NCI-H146 treated with DMSO at 0.1 percent for 48 hours (cell line): ENCODE data around the gene PIP5K1C.

ENCODE experiments used
- DNase-seq: peaks from one replicate; lab custom pipeline; 2025; ENCODE audit not compliant: unreplicated experiment; lab: John Stamatoyannopoulos, UW

Gene PIP5K1C

DNA sequence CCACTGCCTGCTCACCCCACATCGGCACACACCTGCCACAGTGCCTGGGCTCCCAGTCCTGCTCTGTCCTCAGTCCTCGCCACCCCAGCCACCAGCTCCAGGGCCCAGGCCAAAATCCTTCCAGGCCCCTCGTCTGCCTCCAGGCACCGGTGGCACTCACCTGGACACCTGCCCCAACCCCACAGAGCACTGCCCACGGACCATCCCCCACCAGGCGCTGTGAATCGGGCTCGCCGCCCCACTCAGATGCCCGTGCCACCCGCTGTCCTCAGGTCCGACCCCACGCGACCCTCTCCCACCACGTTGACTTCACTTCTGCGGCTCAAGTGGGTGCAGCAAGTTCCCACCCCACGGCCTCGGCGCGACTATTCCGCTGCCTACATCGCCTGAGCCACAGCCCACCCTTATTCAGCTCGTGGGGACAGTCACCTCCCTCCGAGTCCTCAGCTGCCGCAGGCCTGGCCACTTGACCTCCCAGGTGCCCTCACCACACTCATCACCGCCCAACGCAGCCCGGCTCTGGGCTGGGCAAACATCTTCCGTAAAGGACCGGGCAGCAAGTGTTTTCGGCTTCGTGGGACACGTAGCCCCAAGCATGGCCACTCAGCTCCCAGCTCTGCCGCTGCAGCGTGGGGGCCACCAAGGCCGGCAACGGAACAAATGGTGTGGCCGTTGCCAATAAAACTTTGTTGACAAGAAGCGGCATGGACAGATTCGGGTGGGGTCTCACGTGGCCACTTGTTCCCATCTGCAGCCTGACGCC, 5.7 kb downstream of the PIP5K1C start:
- no peak for DNase-seq

DNA sequence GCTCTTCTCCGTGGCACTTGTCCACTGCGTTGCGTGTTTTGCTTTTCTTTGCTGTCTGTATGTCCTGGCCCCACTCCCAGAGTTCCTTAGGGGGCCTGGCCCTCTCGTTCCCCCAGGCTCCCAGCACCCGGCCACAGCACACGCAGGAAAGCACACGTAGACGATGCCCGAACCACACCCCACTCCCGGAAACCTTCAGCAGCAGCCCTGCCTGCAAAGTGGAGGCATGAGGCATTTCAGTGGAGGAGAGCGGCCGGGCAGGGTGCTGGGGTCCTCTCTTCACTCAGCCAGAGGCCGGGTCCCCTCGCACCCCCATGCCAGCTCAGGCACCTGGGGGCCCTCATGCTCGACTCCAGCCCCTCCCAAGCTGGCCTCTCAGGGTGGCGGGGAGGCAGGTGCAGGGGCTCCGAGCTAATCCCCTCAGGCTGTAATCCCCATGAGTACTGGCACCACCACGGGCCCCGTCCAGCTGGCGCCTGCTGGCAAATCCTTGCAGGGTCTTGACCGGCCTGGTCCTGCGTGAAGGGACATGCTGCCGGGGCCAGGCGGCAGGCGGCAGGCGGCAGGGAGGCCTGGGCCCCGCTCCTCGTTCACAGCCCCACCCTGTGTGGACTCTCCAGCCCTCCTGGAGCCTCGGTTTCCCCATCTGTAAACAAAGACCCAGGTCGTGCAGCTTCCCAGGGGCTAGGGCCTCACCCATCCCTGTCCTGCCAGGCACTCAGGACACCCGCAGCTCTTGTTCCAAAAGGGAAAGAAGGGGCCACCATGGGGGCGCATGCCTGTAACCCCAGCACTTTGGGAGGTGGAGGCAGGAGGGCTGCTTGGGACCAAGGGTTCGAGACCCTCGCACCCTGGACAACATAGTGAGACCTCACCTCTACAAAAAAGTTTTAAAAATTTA, 7.0 kb downstream of the PIP5K1C start:
- no peak for DNase-seq

DNA sequence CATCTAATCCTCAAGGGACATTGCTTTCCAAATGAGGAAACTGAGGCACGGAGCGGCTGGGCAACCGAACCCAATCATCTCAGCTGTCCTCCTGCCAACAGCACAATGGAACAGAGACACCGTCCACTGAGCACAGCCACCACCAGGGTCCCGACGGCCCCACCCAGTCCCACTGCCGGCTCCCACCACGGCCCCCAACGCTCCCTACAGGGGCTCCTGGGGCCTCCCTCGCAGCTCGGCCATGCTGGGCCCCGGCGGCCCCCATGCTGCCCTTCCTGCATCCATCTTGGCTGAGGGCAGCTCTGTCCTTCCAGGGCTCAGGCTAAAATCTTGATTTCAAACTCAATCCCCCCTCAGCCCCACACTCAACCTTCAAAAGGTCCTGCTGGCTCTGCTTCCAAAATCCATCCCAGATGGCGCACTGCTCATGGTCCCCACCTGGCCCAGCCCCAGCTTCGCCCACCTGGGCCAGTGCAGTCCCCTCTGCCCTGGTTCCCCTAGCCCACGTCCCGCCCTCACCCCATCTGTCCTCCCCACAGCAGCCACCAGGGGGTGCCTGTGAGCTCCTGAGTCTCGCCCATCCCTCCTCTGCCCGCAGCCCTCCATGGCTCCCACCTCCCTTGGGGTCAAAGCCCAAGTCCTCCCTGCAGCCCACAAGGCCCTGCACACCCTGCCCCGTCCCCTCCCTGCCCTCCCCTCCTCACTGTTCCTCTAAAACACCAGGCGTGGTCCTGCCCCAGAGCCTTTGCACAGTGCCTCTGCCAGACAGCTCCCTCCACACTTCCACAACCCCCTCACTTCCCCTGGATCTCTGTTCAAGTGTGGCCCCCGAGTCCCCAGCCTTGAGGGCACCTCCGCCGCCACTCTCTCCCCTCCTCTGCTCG, 7.9 kb downstream of the PIP5K1C start:
- no peak for DNase-seq

DNA sequence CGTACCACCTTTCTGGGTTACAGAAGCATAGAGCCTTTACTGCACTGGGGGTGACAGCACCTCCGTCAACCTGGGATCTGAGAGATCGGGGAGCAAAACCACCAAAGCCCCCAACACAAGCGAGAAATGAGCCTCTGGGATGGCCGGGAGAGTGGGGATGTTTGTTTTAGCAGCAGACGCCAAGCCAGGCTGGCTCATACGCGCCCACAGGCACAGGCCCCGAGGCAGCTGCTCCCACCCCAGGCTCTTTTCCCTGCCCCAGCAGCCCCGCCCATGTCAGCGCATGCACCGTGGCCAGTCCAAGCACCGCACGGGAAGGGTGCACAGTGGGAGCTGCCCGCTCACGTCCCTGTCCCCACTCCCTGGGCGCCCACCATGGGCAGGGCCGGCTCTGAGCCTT, 8.5 kb downstream of the PIP5K1C start:
- DNase-seq: no peak

DNA sequence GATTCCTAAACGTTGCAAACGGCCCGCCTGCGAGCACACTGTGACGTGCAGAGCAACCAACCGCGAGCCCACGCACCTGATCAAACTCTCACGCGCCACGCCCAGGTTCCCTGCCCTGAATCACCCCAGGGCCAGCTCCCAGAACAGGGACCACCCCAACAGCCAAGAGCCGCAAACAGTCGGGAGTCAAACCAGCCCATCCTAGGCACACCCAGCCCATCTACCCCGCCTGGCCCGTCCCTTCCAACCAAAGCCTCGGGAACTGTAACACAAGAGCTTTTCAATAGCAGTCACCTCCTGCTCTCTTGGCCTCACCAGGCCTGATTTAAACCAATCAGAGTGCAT, 8.9 kb downstream of the PIP5K1C start:
- DNase-seq: no peak

DNA sequence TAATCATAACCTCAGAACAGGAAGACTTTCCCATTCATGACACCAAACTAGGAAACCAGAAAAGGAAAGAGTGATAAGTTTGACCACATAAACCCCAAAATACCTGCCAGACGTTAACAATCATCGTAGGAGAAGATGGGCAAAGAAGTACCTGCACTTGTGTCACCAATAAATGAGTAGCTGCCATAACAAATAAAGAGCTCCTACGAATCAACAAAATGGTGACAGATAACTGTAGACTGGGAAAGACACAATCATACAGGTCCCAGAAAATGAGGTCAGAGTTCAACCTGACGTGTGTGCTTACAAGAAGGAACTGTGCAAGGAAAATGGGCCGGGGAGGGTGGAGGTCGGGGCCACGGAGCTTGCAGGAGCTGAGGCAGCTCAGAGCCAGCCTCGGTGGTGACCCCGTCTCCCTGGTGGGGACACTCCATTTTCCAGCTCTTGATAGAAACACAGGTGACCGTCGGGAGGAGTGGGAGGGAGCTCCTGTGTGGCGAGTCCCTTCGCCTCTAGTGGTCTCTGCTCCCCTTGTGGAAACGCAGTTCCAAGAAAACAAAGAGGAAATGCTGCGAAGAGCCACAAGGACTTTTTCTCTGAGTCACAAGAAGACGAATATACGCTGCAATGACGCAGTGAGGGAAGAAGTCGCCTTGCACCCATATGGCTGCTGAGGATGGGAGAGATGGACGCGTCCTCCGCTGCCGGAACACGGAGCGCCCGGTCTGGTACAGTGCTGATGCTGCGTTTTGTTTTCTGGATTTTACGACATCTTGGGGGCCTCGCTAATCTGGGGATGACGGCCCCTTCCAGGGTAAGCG, 9.5 kb downstream of the PIP5K1C start:
- no peak for DNase-seq

DNA sequence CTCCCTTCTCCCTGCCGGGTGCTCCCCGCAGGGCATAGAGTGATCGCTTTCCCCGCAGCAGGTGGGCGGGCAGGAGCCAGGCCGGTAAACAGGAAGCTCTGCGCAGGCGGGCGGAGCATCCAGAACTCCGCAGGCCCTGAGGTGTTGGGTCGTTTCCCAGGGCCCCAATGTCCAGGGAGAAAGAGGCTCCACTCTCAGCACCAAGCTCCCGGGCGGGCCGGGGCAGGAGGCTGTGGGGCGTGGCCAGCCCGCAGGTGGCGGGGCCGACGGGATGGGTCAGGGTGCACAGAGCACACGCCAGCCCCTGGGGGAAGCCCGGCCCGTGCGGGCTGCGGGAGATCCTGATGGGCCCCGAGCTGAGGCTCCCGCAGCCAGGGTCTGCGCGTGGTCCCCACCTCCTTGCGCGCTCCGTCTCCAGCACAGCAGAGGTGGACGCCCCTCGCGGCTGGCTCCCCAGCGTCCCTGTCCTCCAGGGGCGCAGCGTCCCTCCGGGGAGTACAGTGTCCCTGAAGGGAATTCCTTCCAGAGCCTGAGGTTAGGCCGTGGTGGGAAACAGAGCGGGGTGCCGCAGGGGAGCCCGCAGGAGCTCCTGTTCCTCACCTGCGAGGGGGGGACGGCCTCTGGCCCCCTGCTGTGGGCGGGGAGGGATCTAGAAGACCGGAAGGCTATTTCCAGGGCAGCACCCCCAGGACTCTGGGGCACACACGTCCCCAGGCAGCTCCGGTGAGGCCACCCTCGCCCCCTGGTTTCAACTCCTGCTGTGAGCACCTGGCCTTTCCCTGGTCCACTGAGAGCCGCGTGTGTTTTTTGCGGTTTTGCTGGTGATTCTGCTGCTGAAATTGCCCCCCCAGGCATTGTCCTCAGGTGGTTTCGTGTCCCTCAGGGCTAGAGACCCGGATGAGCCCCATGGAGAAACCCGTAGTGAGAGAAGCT, 12.2 kb downstream of the PIP5K1C start:
- DNase-seq: peak; percentile 59

DNA sequence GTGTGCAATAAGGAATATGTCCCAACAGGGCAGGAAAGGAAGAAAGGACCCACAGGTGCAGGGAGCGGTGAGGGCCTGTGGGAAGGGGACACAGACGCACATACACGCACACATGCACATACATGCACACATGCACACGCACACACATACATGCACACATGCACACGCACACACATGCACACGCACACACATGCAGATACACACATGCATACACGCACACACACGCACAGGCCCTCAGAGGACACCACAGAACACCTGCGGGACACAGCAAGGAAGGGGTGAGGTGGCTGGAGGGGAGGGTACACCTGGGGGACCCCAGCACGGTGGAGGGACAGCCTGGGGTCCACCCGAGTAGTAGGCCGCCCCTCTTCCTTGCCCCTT, 12.9 kb downstream of the PIP5K1C start:
- no peak for DNase-seq

DNA sequence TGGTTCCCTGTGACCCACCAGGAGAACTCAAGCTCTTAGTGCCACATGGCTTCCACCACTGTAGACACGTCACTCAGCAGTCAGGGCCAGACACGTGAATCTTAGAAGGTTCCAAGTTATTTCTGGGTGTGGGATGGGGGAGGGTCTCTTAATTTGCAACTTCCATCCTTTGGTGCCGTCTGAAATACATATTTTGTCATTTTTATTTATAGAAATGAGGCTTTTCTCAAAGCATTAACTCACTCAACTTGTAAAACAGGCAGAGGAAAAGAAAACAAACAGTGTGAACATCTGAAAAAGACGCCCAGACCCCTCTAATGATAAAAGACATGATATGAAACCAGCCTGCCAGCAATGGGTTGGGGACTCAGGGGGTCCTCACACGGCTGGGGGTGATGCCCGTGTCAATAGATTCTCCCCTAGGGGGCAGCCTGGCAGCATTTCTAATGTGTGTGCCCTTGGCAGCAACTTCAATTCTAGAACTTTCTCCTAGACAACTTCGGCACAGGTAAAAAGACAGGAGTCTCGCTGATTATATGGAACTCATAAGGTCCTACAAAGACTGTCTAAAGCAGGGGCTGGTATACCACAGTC, 15.4 kb downstream of the PIP5K1C start:
- no peak for DNase-seq

DNA sequence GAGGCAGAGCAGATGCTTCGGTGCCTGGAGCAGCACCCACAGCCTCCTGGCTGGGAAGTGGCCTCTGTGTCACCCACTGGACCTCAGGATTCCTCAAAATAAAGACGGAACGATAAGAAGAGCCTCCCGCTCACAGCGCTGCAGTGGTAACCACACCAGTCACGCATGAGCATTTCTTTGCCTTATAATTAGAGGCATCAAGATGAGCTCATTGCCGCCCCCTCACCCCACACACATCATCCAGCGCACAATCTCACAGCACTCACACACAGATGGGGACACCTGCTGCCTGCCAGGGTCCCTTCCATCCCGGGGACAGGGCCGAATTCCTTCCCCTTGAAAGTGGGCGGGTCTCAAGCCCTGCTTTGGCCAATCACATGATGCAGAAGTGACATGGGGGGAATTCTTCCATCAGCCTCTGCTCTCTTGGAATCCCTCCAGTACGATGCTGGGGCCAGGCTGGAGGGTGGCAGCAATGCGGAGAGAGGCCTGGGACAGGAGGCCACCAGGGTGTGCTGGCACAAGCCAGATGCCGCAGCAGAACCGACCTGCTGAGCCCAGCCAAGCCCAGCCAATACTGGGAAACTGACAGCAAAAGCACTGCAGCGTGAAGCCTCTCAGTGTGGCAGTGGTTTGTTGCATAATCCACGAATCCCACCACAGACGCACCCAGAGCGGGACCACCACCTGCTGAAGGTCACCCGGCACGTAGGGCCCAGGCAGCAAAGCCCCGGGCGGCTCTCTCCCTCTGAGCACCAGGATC, 16.0 kb downstream of the PIP5K1C start:
- DNase-seq: no peak

DNA sequence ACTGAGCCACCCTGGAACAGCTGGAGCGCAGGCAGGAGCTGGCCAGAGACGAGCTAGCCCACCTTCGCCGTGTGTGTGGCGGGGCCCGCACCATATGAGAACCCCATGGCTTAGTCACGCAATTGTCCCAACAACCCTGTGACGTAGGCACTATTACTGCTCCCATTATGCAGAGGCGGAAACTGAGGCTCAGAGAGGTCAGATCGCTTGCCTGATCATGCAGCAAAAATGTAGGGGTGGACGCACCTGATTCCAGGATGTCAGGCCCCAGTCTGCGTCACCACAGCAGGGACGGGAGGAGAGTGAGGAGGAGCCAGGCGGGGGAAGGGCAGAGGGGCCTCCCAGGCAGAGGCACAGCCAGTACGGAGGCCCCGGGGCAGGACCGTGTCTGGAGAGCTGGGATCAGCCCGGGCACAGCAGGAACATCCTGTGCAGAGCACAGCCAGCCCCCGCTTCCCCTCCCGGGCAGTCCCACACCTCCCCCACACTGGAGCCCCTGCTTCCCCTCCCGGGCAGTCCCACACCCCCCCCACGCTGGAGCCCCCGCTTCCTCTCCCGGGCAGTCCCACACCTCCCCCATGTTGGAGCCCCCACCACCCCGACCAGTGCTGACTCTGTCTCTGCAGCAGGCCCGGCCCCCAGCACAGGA, 16.7 kb downstream of the PIP5K1C start:
- no peak for DNase-seq

DNA sequence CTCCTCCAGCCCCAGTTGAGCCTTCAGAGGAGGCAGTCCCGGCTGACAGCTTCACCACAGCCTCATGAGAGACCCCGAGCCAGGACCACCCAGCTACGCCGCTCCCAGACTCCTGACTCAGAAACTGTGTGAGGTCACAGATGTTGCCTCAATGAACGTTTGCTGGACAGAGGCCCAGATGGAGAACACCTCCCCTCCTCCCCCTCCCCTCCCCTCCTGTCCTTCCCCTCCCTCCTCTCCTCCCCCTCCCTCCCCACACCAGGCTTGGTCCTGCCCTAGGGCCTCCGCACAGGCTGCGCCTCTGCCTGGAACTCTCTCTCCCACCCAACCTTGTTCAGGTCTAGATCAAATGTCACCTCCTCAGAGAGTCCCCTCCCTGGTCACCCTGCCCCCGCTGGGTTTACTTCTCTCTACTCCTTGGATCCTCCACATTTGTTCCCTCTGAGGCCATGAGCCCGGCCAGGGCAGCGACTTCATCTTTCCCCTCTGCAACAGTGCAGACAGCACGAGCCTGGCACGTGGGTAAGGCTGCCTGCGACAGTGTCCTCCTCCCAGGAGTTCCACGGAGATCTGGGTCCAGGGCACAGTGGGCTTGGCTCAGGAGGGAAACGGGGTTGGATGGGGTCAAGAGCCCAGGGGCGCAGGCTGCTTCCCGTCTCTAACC, 17.4 kb downstream of the PIP5K1C start:
- no peak for DNase-seq

DNA sequence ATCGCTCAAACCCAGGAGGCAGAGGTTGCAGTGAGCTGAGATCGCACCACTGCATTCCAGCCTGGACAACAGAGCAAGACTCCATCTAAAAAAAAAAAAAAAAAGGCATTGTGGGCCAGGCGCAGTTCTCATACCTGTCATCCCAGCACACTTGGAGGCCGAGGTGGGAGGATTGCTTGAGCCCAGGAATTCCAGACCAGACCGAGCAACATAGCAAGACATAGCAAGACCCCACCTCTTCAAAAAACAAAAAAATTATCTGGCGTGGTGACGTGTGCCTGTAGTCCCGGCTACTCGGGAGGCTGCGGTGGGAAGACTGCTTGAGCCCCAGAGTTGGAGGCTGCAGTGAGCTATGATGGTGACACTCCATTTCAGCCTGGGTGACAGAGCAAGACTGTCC, 18.0 kb downstream of the PIP5K1C start:
- no peak for DNase-seq

DNA sequence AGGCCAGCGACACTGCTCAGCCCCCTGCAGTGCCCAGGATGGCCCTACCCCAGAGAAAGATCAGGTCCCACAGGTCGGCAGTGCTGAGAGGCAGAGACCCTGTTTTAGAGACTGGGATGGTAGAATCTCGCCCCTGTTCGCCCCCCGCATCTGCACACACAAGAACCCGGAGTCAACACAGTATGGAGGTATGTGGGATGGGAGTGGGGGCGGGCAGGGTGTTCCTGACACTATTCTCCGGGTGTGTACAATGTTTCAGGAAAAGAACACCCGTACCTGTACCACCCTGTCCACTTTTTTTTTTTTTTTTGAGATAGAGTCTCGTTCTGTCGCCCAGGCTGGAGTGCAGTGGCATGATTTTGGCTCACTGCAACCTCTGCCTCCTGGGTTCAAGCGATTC, 19.3 kb downstream of the PIP5K1C start:
- no peak for DNase-seq

DNA sequence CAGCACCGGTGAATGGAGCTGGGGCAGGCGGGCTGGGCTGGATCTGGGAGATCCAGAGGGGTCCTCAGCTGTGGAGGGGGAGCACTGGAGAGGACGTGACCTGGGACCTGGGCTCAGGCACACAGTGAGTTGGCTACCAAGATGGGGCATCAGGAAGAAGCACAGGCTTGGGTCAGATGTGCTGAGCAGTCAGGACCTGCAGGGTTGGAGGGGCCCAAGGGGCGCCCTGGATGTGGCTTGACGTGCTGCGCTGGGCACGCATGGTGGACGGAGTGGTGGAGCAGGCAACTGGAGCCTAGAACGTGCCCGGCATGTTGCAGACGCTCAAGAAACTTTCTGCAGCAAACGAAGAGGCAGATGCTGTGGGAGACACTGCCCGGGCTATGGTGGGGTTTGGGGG, 20.7 kb downstream of the PIP5K1C start:
- DNase-seq: no peak

DNA sequence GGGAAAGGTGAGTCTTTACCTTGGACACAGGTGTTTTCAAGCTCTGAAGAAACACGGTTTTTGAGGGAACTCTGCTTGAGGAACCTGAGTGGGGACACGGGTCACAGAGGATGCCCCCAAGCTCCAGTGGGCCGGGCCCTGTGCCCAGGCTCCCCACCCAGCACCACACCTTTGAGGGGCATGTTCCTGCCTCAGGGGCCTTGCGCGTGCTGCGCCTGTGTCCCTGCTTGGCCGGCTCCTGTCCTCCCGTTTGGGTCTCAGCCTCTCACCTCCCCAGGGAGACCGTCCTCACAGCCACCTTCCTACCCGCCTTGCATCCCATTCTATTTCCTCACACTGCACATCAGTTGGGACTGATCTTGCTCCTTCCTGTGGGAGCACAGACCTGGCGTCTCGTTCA, 21.1 kb downstream of the PIP5K1C start:
- DNase-seq: no peak

DNA sequence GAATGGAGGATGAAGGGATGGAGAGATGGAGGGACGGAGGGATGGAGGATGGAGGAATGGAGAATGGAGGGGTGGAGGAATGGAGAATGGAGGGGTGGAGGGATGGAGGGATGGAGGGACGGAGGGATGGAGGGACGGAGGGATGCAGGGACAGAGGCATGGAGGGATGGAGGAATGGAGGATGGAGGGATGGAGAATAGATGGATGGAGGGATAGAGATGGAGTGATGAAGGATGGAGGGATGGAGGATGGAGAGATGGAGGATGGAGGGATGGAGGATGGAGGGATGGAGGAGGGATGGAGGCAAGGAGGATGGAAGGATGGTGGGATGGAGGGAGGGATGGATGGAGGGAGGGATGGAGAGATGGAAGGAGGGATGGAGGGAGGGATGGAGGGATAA, 22.1 kb downstream of the PIP5K1C start:
- no peak for DNase-seq
